A549 (cell line): ENCODE data around the gene ANXA8. TPM values are rescaled to one million over a fixed set of nuclear protein-coding genes. Genes with fewer than 3 reads are reported as not detected.

Experiments used
- ATAC-seq, 2 experiments: fragments of 200-7000 bp in 1 of 2; fragments of >200 bp in 1 of 2; cut with Nextera tagmentation in 1 of 2; cut with Tn5 transposase in 1 of 2; 3 replicates each; pipeline versions ENCODE4 v1.8.0 to v1.9.1; 2018 to 2020; ENCODE audit warnings: mild to moderate bottlenecking in 1 of 2, moderate library complexity in 1 of 2
- CTCF ChIA-PET: fragments of 300-600 bp; sonication (Branson Sonifier 250); formaldehyde crosslinking; extraction: SDS; loops from one replicate; lab custom pipeline; 2021; ENCODE audit warnings: antibody characterized with exemption, inconsistent platforms; lab: Yijun Ruan, JAX
- POLR2A ChIA-PET: fragments of 350-600 bp; formaldehyde crosslinking; extraction: SDS; loops from one replicate; lab custom pipeline; 2021; ENCODE audit warnings: antibody characterized with exemption, inconsistent platforms; lab: Yijun Ruan, JAX
- DNase-seq, 2 experiments: peaks; one replicate each; pipeline versions ENCODE4 v3.0.0 to v3.0.0-alpha.2; 2011 to 2016; ENCODE audit warnings: low read depth in 1 of 2, low spot score in 1 of 2
- FAIRE-seq: peaks from 2 replicates; lab custom pipeline; 2011; peaks lifted over from hg19 to GRCh38; lab: Jason Lieb, UNC
- H3K27ac ChIP-seq, 2 experiments: fragments of >200 bp; sonication (Bioruptor Twin); formaldehyde crosslinking; 3 replicates each; pipeline ENCODE4 v1.5.1; 2016 to 2017
- H3K4me1 ChIP-seq: fragments of >200 bp; sonication (Bioruptor Twin); formaldehyde crosslinking; 3 replicates; pipeline ENCODE4 v1.6.1; 2016
- H3K4me2 ChIP-seq: fragments of >200 bp; sonication (Bioruptor Twin); formaldehyde crosslinking; 3 replicates; pipeline ENCODE4 v1.6.1; 2016
- H3K4me3 ChIP-seq: fragments of >200 bp; sonication (Bioruptor Twin); formaldehyde crosslinking; 3 replicates; pipeline ENCODE4 v1.5.1; 2016
- H3K9me3 ChIP-seq: fragments of >200 bp; sonication (Bioruptor Twin); formaldehyde crosslinking; 3 replicates; pipeline ENCODE4 v1.6.1; 2016
- BHLHE40 ChIP-seq: IDR thresholded peaks from 2 replicates; pipeline ENCODE4 v1.6.1; 2012; ENCODE audit warnings: low read depth, low read length, inconsistent platforms
- CEBPB ChIP-seq, 2 experiments: fragments of >200 bp in 1 of 2; sonication (Bioruptor Twin) in 1 of 2; formaldehyde crosslinking in 1 of 2; IDR thresholded peaks; 2 replicates each; pipeline ENCODE4 v1.6.1; 2012 to 2016
- CHD2 ChIP-seq: fragments of 150-350 bp; IDR thresholded peaks from 2 replicates; pipeline ENCODE4 v1.6.1; 2014; ENCODE audit warnings: low read length; ENCODE audit not compliant: partially characterized antibody
- CHD4 ChIP-seq: fragments of 200-600 bp; sonication (generic); IDR thresholded peaks from 2 replicates; pipeline ENCODE4 v1.6.1; 2016; ENCODE audit warnings: antibody characterized with exemption, mild to moderate bottlenecking, borderline replicate concordance
- CTCF ChIP-seq: fragments of >200 bp; sonication (Bioruptor Twin); formaldehyde crosslinking; IDR thresholded peaks from 3 replicates; pipeline ENCODE4 v1.5.1; 2016
- ESRRA ChIP-seq: fragments of 150-350 bp; IDR thresholded peaks from 2 replicates; pipeline ENCODE4 v1.6.1; 2014; ENCODE audit warnings: mild to moderate bottlenecking, low read length, borderline replicate concordance
- FOSB ChIP-seq: fragments of 250-450 bp; sonication (Bioruptor Pico); IDR thresholded peaks from 2 replicates; pipeline ENCODE4 v1.5.0; 2020; ENCODE audit warnings: mild to moderate bottlenecking, moderate library complexity
- FOSL2 ChIP-seq, 2 experiments: fragments of 450-650 bp in 1 of 2; fragments of >200 bp in 1 of 2; sonication (Bioruptor Twin) in 1 of 2; formaldehyde crosslinking; IDR thresholded peaks; 2 replicates each; pipeline versions ENCODE4 v1.5.0 to v1.6.1; 2016 to 2020; ENCODE audit warnings: mild to moderate bottlenecking in 1 of 2, moderate library complexity in 1 of 2
- GATA3 ChIP-seq: IDR thresholded peaks from 2 replicates; pipeline ENCODE4 v1.6.1; 2012; ENCODE audit warnings: borderline replicate concordance
- HES2 ChIP-seq: fragments of >200 bp; sonication (Bioruptor Twin); formaldehyde crosslinking; IDR thresholded peaks from 2 replicates; pipeline ENCODE4 v1.6.1; 2016
- HEYL ChIP-seq: fragments of 250-450 bp; sonication (Bioruptor Pico); IDR thresholded peaks from 2 replicates; pipeline ENCODE4 v1.8.0; 2021; ENCODE audit warnings: mild to moderate bottlenecking, moderate library complexity
- HOXA7 ChIP-seq: fragments of 250-450 bp; sonication (Bioruptor Pico); IDR thresholded peaks from 2 replicates; pipeline ENCODE4 v1.5.0; 2020; ENCODE audit warnings: mild to moderate bottlenecking, moderate library complexity
- HOXB5 ChIP-seq: fragments of 250-450 bp; sonication (Bioruptor Pico); IDR thresholded peaks from 2 replicates; pipeline ENCODE4 v1.5.0; 2020; ENCODE audit warnings: mild to moderate bottlenecking, moderate library complexity
- JUN ChIP-seq, 2 experiments: fragments of >200 bp; sonication (Bioruptor Twin); formaldehyde crosslinking; IDR thresholded peaks; 2 replicates in 1 of 2; 3 replicates in 1 of 2; pipeline ENCODE4 v1.6.1; 2016 to 2017
- KDM5A ChIP-seq: fragments of 200-600 bp; sonication (generic); IDR thresholded peaks from 2 replicates; pipeline ENCODE4 v1.6.1; 2016; ENCODE audit warnings: antibody characterized with exemption, mild to moderate bottlenecking
- NFE2L2 ChIP-seq: fragments of 150-350 bp; conservative IDR thresholded peaks from 2 replicates; pipeline ENCODE4 v1.6.1; 2014; ENCODE audit warnings: low read length
- NPAS2 ChIP-seq: fragments of 250-450 bp; sonication (Bioruptor Pico); IDR thresholded peaks from 2 replicates; pipeline ENCODE4 v1.8.0; 2022; ENCODE audit warnings: mild to moderate bottlenecking, moderate library complexity, borderline replicate concordance
- REST ChIP-seq: fragments of 200-600 bp; sonication (generic); IDR thresholded peaks from 2 replicates; pipeline ENCODE4 v1.6.1; 2016; ENCODE audit warnings: antibody characterized with exemption, mild to moderate bottlenecking, moderate library complexity
- RFX5 ChIP-seq: fragments of 450-650 bp; IDR thresholded peaks from 2 replicates; pipeline ENCODE4 v1.7.1; 2014; ENCODE audit warnings: antibody characterized with exemption, mild to moderate bottlenecking, moderate library complexity
- TFCP2L1 ChIP-seq: fragments of 250-450 bp; sonication (Bioruptor Pico); IDR thresholded peaks from 2 replicates; pipeline ENCODE4 v1.5.0; 2021; ENCODE audit warnings: mild to moderate bottlenecking
- TP53 ChIP-seq: fragments of 250-450 bp; sonication (Bioruptor Pico); IDR thresholded peaks from 2 replicates; pipeline ENCODE4 v1.5.0; 2021; ENCODE audit warnings: mild to moderate bottlenecking, moderate library complexity
- USF2 ChIP-seq: fragments of 450-650 bp; IDR thresholded peaks from 2 replicates; pipeline ENCODE4 v1.6.1; 2014; ENCODE audit warnings: antibody characterized with exemption
- ZFP36 ChIP-seq: fragments of 450-650 bp; IDR thresholded peaks from 2 replicates; pipeline ENCODE4 v1.6.1; 2014; ENCODE audit warnings: borderline replicate concordance; ENCODE audit not compliant: partially characterized antibody
- ZNF302 ChIP-seq: fragments of 250-450 bp; sonication (Bioruptor Pico); IDR thresholded peaks from 2 replicates; pipeline ENCODE4 v1.9.0; 2021; ENCODE audit warnings: inconsistent platforms, mild to moderate bottlenecking, moderate library complexity
- WGBS: methylation state at CpG from one replicate; pipeline ENCODE4 v1.1.6; 2017; ENCODE audit errors: missing lambda C conversion rate; 5-methylcytosine and 5-hydroxymethylcytosine counted together
- polyA plus RNA-seq, 4 experiments: library from polyadenylated mRNA; depleted of rRNA in 3 of 4; stranded (reverse); fragments of >200 nt; fragmentation: RNase III in 1 of 4; extraction: RNeasy Plus Mini Kit Qiagen cat#74134 plus additional on column Dnase treatment in 1 of 4; gene quantifications; 2 replicates in 3 of 4; 3 replicates in 1 of 4; pipeline ENCODE4 v1.2.3, GENCODE V29; 2011 to 2017

Gene ANXA8
- polyA plus RNA-seq, 2 of the 4 experiments (the other 2 are of a cell fraction) = 8.1 to 38.8 TPM

- no peak for TF ChIP-seq TP53
- TF ChIP-seq HEYL (CRISPR knock-in tag) = no peak
Measured at GRCh38 chr10:47421057-47421952, 62.6 kb downstream of the ANXA8 start (continued).

- no peak for TF ChIP-seq RFX5
- no peak for TF ChIP-seq CHD4
- TF ChIP-seq NPAS2 (CRISPR knock-in tag) = no peak
- no peak for TF ChIP-seq HOXA7
- peaks cover 7% of the 10 kb centered on the region; the same call in 2 of the 3 replicates for H3K4me1 ChIP-seq
- H3K4me2 ChIP-seq = no peak overlapping the region
- FAIRE-seq = no peak
- peak in 1 of 2 experiments; percentile 36; a peak in 2 of 6 replicates for ATAC-seq
- ChIA-PET POLR2A (no interaction called here), CTCF (no interaction called here)
- H3K9me3 ChIP-seq = no peaks in the 10 kb centered on the region
- H3K27ac ChIP-seq = peak overlapping the region in 1 of 2 experiments; percentile 68; a peak in 3 of 6 replicates
- no peak overlapping the region for H3K4me3 ChIP-seq
- WGBS = 84% methylated on average over 12 of the region's 14 CpGs
- no peak for DNase-seq
Measured at GRCh38 chr10:47420305-47421056, 63.4 kb downstream of the ANXA8 start.

- peaks cover 7% of the 10 kb centered on the region; the same call in 2 of the 3 replicates for H3K4me1 ChIP-seq
- 58% methylated on average over 2 of the region's 2 CpGs for WGBS
- ATAC-seq (no peak), FAIRE-seq (no peak), DNase-seq (no peak)
- no peak overlapping the region for H3K4me2 ChIP-seq
- H3K9me3 ChIP-seq = no peaks in the 10 kb centered on the region
- ChIA-PET POLR2A (no interaction called here), CTCF (no interaction called here)
- H3K27ac ChIP-seq = 0 out of 6 replicates have a peak overlapping the region, but pooled peaks of 1 of the 2 experiments have one; percentile 13
- no peak overlapping the region for H3K4me3 ChIP-seq
- TF ChIP-seq ZFP36 = no peak
- no peak for TF ChIP-seq FOSB (CRISPR knock-in tag)
- no peak for TF ChIP-seq GATA3
- TF ChIP-seq TFCP2L1 (CRISPR knock-in tag) = no peak
- TF ChIP-seq REST = no peak
- no peak for TF ChIP-seq HES2
- no peak for TF ChIP-seq KDM5A
- TF ChIP-seq ZNF302 = no peak
- TF ChIP-seq CHD2 = no peak
- TF ChIP-seq HOXB5 (CRISPR knock-in tag) = no peak
- no peak for TF ChIP-seq USF2
- no peak for TF ChIP-seq JUN (IDR thresholded peaks at IDR 0.05)
- TF ChIP-seq FOSL2 (IDR thresholded peaks at IDR 0.05) = no peak
- no peak for TF ChIP-seq FOSL2 (CRISPR knock-in tag; IDR thresholded peaks at IDR 0.05)
- TF ChIP-seq NFE2L2 = no peak
- no peak for TF ChIP-seq RFX5
- TF ChIP-seq CEBPB (IDR thresholded peaks at IDR 0.05) = no peak
- no peak for TF ChIP-seq CTCF
- no peak for TF ChIP-seq ESRRA
- TF ChIP-seq BHLHE40 = no peak
Measured at GRCh38 chr10:47419421-47419820, 64.5 kb downstream of the ANXA8 start.
